HEK293 (cell line): Measurements from ENCODE around the gene RFESD.
A peak's percentile ranks its signal among the peaks of the same experiment; 100 is the strongest.

Source experiments
- CTCF ChIP-seq: fragments of 450-650 bp; formaldehyde crosslinking; IDR thresholded peaks from 2 replicates; pipeline ENCODE4 v1.5.1; 2016; ENCODE audit warnings: missing biosample characterization, missing genetic modification characterization
- ELK4 ChIP-seq: IDR thresholded peaks from 2 replicates; pipeline ENCODE4 v1.6.1; 2011; ENCODE audit warnings: mild to moderate bottlenecking, low read depth, low read length, borderline replicate concordance
- PBX3 ChIP-seq: sonication (generic); formaldehyde crosslinking; IDR thresholded peaks from 2 replicates; pipeline ENCODE4 v1.8.1; 2022; ENCODE audit warnings: mild to moderate bottlenecking, moderate library complexity, missing genetic modification reagents
- ZNF394 ChIP-seq: fragments of 450-650 bp; formaldehyde crosslinking; IDR thresholded peaks from 2 replicates; pipeline ENCODE4 v1.5.1; 2016; ENCODE audit warnings: missing biosample characterization, missing genetic modification characterization, mild to moderate bottlenecking, moderate library complexity, borderline replicate concordance
- ZNF416 ChIP-seq: fragments of 450-650 bp; formaldehyde crosslinking; IDR thresholded peaks from 2 replicates; pipeline ENCODE4 v1.5.1; 2016; ENCODE audit warnings: missing biosample characterization, missing genetic modification characterization

- no peak for TF ChIP-seq ZNF394 (tag by site-specific recombination)
- TF ChIP-seq PBX3 (CRISPR knock-in tag) = no peak
- TF ChIP-seq ZNF416 (tag by site-specific recombination) = no peak
- TF ChIP-seq CTCF = peak; percentile 70; the same call in 1 of the 2 replicates
- TF ChIP-seq ELK4 = no peak
Observed at GRCh38 chr5:95644351-95645042, 2.1 kb upstream of the RFESD start.
